ENCODE data around the gene CDKAL1.

DNA sequence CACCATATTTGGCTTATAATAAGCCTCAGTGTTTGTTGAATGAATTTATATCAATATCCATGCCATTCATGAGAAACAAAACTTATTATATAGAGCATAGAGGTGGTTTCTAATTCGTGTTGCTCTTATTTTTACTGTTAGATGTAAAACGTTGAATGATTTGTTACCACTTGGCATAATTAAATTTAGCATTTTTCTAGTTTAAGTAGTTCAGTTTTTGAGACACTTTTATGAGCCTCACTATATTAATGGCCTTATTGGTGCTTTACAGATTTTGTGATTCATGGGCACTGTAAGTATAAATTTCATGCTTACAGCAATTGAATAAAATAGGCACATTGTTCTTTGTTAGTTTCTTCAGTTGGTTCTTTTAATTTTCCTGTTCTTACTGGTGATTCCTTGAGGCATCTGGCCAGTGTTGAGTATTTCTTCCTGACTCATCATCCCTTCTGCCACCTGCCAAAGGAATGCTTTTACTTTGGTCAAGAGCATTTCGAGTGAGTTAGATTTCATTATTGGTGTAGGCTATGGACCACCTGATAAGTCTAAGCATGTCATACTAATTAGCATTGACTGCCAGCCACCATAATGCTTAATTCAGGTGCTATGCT is 34.8 kb downstream of the CDKAL1 start:
- TF ChIP-seq, protein P1, sequence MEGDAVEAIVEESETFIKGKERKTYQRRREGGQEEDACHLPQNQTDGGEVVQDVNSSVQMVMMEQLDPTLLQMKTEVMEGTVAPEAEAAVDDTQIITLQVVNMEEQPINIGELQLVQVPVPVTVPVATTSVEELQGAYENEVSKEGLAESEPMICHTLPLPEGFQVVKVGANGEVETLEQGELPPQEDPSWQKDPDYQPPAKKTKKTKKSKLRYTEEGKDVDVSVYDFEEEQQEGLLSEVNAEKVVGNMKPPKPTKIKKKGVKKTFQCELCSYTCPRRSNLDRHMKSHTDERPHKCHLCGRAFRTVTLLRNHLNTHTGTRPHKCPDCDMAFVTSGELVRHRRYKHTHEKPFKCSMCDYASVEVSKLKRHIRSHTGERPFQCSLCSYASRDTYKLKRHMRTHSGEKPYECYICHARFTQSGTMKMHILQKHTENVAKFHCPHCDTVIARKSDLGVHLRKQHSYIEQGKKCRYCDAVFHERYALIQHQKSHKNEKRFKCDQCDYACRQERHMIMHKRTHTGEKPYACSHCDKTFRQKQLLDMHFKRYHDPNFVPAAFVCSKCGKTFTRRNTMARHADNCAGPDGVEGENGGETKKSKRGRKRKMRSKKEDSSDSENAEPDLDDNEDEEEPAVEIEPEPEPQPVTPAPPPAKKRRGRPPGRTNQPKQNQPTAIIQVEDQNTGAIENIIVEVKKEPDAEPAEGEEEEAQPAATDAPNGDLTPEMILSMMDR (IDR thresholded peaks at IDR 0.05; ENCODE audit: insufficient read depth, low read length): no peak
- no peak for TF ChIP-seq POLR2AphosphoS5 (IDR thresholded peaks at IDR 0.05; ENCODE audit: low read depth)
